Measurements from ENCODE around the gene ZFX. TPM values are rescaled to one million over a fixed set of nuclear protein-coding genes. Genes with fewer than 3 reads are reported as not detected.

ZFX gene
- total and polyA plus RNA-seq, 10 of the 15 experiments (the other 5 are each of a cell fraction or from before 2014, with no cell fraction given), result 6.8 to 40.9 (median 24.6) TPM

DNA sequence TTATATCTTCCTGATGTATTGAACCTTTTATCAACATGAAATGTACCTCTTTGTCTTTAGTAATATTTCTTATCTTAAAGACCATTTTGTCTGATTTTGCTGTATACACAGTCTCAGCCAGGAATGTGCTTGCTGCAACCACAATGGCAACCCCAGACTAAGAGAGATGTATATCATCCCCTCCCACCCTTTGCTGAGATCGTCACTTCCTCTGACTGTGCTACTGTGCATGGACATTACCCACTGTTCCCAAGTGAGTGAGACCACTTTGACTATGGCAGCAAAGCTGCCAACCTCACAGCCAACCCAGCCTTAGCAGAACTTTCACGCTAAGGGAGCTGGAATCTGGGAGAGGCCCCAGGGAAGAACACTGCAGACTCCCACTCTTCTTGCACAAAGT, 48.8 kb upstream of the ZFX start:
- WGBS (ENCODE audit: insufficient coverage, insufficient replicate concordance, low lambda C conversion rate, missing lambda C conversion rate), result 70% methylated on average over 2 of the region's 2 CpGs
- Histone ChIP-seq H3K4me2 (ENCODE audit: control insufficient read depth, insufficient read depth) (no peak overlapping the region), H3K36me3 (ENCODE audit: control insufficient read depth in 2 of 2, insufficient read depth in 2 of 2, low read length in 1 of 2) (no peaks in the 10 kb centered on the region), H4K20me1 (ENCODE audit: control insufficient read depth, insufficient read depth) (no peaks in the 10 kb centered on the region), H3K4me1 (ENCODE audit: control insufficient read depth, insufficient read depth, low read length) (no peaks in the 10 kb centered on the region), H3K9ac (ENCODE audit: control insufficient read depth, insufficient read depth, low read length) (no peak overlapping the region), H3K27me3 (replicated peaks in 1 of 2; ENCODE audit: control insufficient read depth in 2 of 2, insufficient read depth in 2 of 2, low read length in 1 of 2) (no peaks in the 10 kb centered on the region), H3K4me3 (no peak overlapping the region), H2AFZ (ENCODE audit: control insufficient read depth, low read depth, low read length) (no peak overlapping the region), H3K27ac (ENCODE audit: control insufficient read depth, insufficient read depth) (no peak overlapping the region), H3K9me3 (replicated peaks; ENCODE audit: control insufficient read depth, insufficient read depth, low read length) (no peaks in the 10 kb centered on the region), H3K79me2 (ENCODE audit: control insufficient read depth, insufficient read depth, low read length) (no peaks in the 10 kb centered on the region)
- DNase-seq (ENCODE audit: low read depth, low spot score) (no peak), ATAC-seq (no peak), FAIRE-seq (no peak)
- intact Hi-C loops (cut with micrococcal nuclease; ENCODE audit: unreplicated experiment) (no loop called here), in situ Hi-C loops (cut with MboI) (no loop called here)
- ChIA-PET POLR2A (no interaction called here), SMC1A (ENCODE audit: uncharacterized antibody, unreplicated experiment) (no interaction called here), CTCF (no interaction called here), RAD21 (ENCODE audit: unreplicated experiment) (no interaction called here)
- TF ChIP-seq, protein P1, sequence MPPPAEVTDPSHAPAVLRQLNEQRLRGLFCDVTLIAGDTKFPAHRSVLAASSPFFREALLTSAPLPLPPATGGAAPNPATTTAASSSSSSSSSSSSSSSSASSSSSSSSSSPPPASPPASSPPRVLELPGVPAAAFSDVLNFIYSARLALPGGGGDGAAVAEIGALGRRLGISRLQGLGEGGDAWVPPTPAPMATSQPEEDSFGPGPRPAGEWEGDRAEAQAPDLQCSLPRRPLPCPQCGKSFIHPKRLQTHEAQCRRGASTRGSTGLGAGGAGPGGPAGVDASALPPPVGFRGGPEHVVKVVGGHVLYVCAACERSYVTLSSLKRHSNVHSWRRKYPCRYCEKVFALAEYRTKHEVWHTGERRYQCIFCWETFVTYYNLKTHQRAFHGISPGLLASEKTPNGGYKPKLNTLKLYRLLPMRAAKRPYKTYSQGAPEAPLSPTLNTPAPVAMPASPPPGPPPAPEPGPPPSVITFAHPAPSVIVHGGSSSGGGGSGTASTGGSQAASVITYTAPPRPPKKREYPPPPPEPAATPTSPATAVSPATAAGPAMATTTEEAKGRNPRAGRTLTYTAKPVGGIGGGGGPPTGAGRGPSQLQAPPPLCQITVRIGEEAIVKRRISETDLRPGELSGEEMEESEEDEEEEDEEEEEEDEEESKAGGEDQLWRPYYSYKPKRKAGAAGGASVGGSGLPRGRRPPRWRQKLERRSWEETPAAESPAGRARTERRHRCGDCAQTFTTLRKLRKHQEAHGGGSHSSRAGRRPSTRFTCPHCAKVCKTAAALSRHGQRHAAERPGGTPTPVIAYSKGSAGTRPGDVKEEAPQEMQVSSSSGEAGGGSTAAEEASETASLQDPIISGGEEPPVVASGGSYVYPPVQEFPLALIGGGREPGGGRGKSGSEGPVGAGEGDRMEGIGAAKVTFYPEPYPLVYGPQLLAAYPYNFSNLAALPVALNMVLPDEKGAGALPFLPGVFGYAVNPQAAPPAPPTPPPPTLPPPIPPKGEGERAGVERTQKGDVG (CRISPR knock-in tag; IDR thresholded peaks at IDR 0.05), result no peak
- TF ChIP-seq SIN3A (IDR thresholded peaks at IDR 0.05; ENCODE audit: low read depth, low read length) (no peak), CBFB (IDR thresholded peaks at IDR 0.05; ENCODE audit: low read depth) (no peak), GABPA (IDR thresholded peaks at IDR 0.05; ENCODE audit: low read depth) (no peak), SUPT20H (IDR thresholded peaks at IDR 0.05; ENCODE audit: borderline replicate concordance, control insufficient read depth, low read depth, low read length) (no peak), SREBF1 (IDR thresholded peaks at IDR 0.05; ENCODE audit: low read length) (no peak)
- TF ChIP-seq, protein P2, sequence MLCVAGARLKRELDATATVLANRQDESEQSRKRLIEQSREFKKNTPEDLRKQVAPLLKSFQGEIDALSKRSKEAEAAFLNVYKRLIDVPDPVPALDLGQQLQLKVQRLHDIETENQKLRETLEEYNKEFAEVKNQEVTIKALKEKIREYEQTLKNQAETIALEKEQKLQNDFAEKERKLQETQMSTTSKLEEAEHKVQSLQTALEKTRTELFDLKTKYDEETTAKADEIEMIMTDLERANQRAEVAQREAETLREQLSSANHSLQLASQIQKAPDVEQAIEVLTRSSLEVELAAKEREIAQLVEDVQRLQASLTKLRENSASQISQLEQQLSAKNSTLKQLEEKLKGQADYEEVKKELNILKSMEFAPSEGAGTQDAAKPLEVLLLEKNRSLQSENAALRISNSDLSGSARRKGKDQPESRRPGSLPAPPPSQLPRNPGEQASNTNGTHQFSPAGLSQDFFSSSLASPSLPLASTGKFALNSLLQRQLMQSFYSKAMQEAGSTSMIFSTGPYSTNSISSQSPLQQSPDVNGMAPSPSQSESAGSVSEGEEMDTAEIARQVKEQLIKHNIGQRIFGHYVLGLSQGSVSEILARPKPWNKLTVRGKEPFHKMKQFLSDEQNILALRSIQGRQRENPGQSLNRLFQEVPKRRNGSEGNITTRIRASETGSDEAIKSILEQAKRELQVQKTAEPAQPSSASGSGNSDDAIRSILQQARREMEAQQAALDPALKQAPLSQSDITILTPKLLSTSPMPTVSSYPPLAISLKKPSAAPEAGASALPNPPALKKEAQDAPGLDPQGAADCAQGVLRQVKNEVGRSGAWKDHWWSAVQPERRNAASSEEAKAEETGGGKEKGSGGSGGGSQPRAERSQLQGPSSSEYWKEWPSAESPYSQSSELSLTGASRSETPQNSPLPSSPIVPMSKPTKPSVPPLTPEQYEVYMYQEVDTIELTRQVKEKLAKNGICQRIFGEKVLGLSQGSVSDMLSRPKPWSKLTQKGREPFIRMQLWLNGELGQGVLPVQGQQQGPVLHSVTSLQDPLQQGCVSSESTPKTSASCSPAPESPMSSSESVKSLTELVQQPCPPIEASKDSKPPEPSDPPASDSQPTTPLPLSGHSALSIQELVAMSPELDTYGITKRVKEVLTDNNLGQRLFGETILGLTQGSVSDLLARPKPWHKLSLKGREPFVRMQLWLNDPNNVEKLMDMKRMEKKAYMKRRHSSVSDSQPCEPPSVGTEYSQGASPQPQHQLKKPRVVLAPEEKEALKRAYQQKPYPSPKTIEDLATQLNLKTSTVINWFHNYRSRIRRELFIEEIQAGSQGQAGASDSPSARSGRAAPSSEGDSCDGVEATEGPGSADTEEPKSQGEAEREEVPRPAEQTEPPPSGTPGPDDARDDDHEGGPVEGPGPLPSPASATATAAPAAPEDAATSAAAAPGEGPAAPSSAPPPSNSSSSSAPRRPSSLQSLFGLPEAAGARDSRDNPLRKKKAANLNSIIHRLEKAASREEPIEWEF (IDR thresholded peaks at IDR 0.05; ENCODE audit: insufficient replicate concordance, low read depth, low read length), result no peak
- TF ChIP-seq, protein P3, sequence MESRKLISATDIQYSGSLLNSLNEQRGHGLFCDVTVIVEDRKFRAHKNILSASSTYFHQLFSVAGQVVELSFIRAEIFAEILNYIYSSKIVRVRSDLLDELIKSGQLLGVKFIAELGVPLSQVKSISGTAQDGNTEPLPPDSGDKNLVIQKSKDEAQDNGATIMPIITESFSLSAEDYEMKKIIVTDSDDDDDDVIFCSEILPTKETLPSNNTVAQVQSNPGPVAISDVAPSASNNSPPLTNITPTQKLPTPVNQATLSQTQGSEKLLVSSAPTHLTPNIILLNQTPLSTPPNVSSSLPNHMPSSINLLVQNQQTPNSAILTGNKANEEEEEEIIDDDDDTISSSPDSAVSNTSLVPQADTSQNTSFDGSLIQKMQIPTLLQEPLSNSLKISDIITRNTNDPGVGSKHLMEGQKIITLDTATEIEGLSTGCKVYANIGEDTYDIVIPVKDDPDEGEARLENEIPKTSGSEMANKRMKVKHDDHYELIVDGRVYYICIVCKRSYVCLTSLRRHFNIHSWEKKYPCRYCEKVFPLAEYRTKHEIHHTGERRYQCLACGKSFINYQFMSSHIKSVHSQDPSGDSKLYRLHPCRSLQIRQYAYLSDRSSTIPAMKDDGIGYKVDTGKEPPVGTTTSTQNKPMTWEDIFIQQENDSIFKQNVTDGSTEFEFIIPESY (IDR thresholded peaks at IDR 0.05), result no peak
- BruUV-seq (replicated peaks), result no TSS peak
